ENCODE results near the gene FTO.

Gene FTO

GRCh38 chr16:54099627-54100026, 395.7 kb downstream of the FTO start:
- no peak for DNase-seq

GRCh38 chr16:54102888-54103866, 399.2 kb downstream of the FTO start:
- no peak for DNase-seq

- DNase-seq, result no peak
Observed at GRCh38 chr16:54106057-54106456, 402.1 kb downstream of the FTO start.

GRCh38 chr16:54107583-54108202, 403.7 kb downstream of the FTO start:
- DNase-seq, result no peak

- no peak for DNase-seq
Observed at GRCh38 chr16:54110016-54110981, 406.3 kb downstream of the FTO start.

- DNase-seq, result no peak
Observed at GRCh38 chr16:54112451-54113206, 408.7 kb downstream of the FTO start.

- no peak for DNase-seq
Observed at GRCh38 chr16:54115558-54115957, 411.6 kb downstream of the FTO start.

- DNase-seq, result no peak
Observed at GRCh38 chr16:54116124-54116655, 412.2 kb downstream of the FTO start.

GRCh38 chr16:54118846-54119245, 414.9 kb downstream of the FTO start:
- DNase-seq, result no peak

- DNase-seq, result no peak
Observed at GRCh38 chr16:54120846-54121480, 417.0 kb downstream of the FTO start.

GRCh38 chr16:54121539-54122295, 417.8 kb downstream of the FTO start:
- DNase-seq, result no peak

GRCh38 chr16:54123766-54124165, 419.8 kb downstream of the FTO start:
- no peak for DNase-seq

GRCh38 chr16:54125751-54126655, 422.0 kb downstream of the FTO start:
- DNase-seq, result no peak

GRCh38 chr16:54126907-54127306, 423.0 kb downstream of the FTO start:
- DNase-seq, result no peak

- DNase-seq, result no peak
Observed at GRCh38 chr16:54128629-54129234, 424.8 kb downstream of the FTO start.

GRCh38 chr16:54129810-54130209, 425.9 kb downstream of the FTO start:
- no peak for DNase-seq

- no peak for DNase-seq
Observed at GRCh38 chr16:54135361-54136275, 431.7 kb downstream of the FTO start.

- DNase-seq, result no peak
Observed at GRCh38 chr16:54136276-54136625, 432.3 kb downstream of the FTO start.
